ENCODE data around the gene IKBKG. TPM values are rescaled to one million over a fixed set of nuclear protein-coding genes. Genes with fewer than 3 reads are reported as not detected.

The IKBKG gene
- total and polyA plus RNA-seq, 2 of the 13 experiments (the other 11 are each of a cell fraction or from before 2014, with no cell fraction given) = 30.6 to 44.3 TPM

- TF ChIP-seq, protein P1, sequence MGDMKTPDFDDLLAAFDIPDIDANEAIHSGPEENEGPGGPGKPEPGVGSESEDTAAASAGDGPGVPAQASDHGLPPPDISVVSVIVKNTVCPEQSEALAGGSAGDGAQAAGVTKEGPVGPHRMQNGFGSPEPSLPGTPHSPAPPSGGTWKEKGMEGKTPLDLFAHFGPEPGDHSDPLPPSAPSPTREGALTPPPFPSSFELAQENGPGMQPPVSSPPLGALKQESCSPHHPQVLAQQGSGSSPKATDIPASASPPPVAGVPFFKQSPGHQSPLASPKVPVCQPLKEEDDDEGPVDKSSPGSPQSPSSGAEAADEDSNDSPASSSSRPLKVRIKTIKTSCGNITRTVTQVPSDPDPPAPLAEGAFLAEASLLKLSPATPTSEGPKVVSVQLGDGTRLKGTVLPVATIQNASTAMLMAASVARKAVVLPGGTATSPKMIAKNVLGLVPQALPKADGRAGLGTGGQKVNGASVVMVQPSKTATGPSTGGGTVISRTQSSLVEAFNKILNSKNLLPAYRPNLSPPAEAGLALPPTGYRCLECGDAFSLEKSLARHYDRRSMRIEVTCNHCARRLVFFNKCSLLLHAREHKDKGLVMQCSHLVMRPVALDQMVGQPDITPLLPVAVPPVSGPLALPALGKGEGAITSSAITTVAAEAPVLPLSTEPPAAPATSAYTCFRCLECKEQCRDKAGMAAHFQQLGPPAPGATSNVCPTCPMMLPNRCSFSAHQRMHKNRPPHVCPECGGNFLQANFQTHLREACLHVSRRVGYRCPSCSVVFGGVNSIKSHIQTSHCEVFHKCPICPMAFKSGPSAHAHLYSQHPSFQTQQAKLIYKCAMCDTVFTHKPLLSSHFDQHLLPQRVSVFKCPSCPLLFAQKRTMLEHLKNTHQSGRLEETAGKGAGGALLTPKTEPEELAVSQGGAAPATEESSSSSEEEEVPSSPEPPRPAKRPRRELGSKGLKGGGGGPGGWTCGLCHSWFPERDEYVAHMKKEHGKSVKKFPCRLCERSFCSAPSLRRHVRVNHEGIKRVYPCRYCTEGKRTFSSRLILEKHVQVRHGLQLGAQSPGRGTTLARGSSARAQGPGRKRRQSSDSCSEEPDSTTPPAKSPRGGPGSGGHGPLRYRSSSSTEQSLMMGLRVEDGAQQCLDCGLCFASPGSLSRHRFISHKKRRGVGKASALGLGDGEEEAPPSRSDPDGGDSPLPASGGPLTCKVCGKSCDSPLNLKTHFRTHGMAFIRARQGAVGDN (CRISPR knock-in tag; IDR thresholded peaks at IDR 0.05) = peak; percentile 70
- TF ChIP-seq CREM (IDR thresholded peaks at IDR 0.05) (no peak), CREM (CRISPR knock-in tag; IDR thresholded peaks at IDR 0.05) (no peak), HOXA5 (CRISPR knock-in tag; IDR thresholded peaks at IDR 0.05) (peak; percentile 59; the same call in 1 of the 2 replicates), ZNF18 (CRISPR knock-in tag; IDR thresholded peaks at IDR 0.05; ENCODE audit: insufficient replicate concordance) (no peak), SPEN (CRISPR knock-in tag; IDR thresholded peaks at IDR 0.05; ENCODE audit: low read depth) (no peak), THAP9 (CRISPR knock-in tag; IDR thresholded peaks at IDR 0.05; ENCODE audit: borderline replicate concordance) (no peak), HIVEP1 (CRISPR knock-in tag; IDR thresholded peaks at IDR 0.05) (peak; percentile 43; the same call in 1 of the 2 replicates), PRMT3 (CRISPR knock-in tag; IDR thresholded peaks at IDR 0.05; ENCODE audit: borderline replicate concordance, low read depth) (no peak), ZFY (CRISPR knock-in tag; IDR thresholded peaks at IDR 0.05) (peak; percentile 45; the same call in 1 of the 2 replicates), ZMAT5 (CRISPR knock-in tag; IDR thresholded peaks at IDR 0.05; ENCODE audit: borderline replicate concordance, low read depth) (no peak), MAFF (IDR thresholded peaks at IDR 0.05; ENCODE audit: low read depth, low read length) (no peak), ADNP (CRISPR knock-in tag; IDR thresholded peaks at IDR 0.05) (no peak), NR1H2 (CRISPR knock-in tag; IDR thresholded peaks at IDR 0.05; ENCODE audit: borderline replicate concordance, low read depth) (no peak), ZNF703 (CRISPR knock-in tag; IDR thresholded peaks at IDR 0.05; ENCODE audit: borderline replicate concordance) (no peak), RXRA (CRISPR knock-in tag; IDR thresholded peaks at IDR 0.05) (0 out of 2 replicates have a peak, but pooled peaks have one; percentile 15), ZNF879 (CRISPR knock-in tag; IDR thresholded peaks at IDR 0.05) (no peak), SNAPC2 (CRISPR knock-in tag; IDR thresholded peaks at IDR 0.05) (no peak), GATAD2A (CRISPR knock-in tag; IDR thresholded peaks at IDR 0.05) (peak; percentile 54; the same call in 1 of the 2 replicates)
- TF ChIP-seq, protein P2, sequence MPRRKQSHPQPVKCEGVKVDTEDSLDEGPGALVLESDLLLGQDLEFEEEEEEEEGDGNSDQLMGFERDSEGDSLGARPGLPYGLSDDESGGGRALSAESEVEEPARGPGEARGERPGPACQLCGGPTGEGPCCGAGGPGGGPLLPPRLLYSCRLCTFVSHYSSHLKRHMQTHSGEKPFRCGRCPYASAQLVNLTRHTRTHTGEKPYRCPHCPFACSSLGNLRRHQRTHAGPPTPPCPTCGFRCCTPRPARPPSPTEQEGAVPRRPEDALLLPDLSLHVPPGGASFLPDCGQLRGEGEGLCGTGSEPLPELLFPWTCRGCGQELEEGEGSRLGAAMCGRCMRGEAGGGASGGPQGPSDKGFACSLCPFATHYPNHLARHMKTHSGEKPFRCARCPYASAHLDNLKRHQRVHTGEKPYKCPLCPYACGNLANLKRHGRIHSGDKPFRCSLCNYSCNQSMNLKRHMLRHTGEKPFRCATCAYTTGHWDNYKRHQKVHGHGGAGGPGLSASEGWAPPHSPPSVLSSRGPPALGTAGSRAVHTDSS (CRISPR knock-in tag; conservative IDR thresholded peaks at IDR 0.05) = no peak
Measured at GRCh38 chrX:154517101-154517781, 30.2 kb upstream of the IKBKG start (continued).
